ENCODE results near the gene UBALD1. TPM values are rescaled to one million over a fixed set of nuclear protein-coding genes. Genes with fewer than 3 reads are reported as not detected.

UBALD1 gene
- total and polyA plus RNA-seq, 2 donors (not counting 1 experiment from before 2014, with no cell fraction given): 2.2 to 3.6 TPM

- TF ChIP-seq EZH2 (IDR thresholded peaks at IDR 0.05; ENCODE audit: low read length, missing control alignments): no peak
- TF ChIP-seq, protein P1, sequence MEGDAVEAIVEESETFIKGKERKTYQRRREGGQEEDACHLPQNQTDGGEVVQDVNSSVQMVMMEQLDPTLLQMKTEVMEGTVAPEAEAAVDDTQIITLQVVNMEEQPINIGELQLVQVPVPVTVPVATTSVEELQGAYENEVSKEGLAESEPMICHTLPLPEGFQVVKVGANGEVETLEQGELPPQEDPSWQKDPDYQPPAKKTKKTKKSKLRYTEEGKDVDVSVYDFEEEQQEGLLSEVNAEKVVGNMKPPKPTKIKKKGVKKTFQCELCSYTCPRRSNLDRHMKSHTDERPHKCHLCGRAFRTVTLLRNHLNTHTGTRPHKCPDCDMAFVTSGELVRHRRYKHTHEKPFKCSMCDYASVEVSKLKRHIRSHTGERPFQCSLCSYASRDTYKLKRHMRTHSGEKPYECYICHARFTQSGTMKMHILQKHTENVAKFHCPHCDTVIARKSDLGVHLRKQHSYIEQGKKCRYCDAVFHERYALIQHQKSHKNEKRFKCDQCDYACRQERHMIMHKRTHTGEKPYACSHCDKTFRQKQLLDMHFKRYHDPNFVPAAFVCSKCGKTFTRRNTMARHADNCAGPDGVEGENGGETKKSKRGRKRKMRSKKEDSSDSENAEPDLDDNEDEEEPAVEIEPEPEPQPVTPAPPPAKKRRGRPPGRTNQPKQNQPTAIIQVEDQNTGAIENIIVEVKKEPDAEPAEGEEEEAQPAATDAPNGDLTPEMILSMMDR (conservative IDR thresholded peaks at IDR 0.05 in 1 of 2, IDR thresholded peaks at IDR 0.05 in 1 of 2; ENCODE audit: low read depth in 1 of 2, low read length in 2 of 2): no peak
- no peak for DNase-seq (ENCODE audit: low read depth in 2 of 2)
- no peaks in the 10 kb centered on the region for H3K9me3 ChIP-seq (ENCODE audit: control insufficient read depth, insufficient read depth, low read depth, low read length)
- H2AFZ ChIP-seq (ENCODE audit: low read length): no peak overlapping the region
- no peaks in the 10 kb centered on the region for H3K4me1 ChIP-seq (ENCODE audit: control insufficient read depth, extremely low read depth, insufficient read depth, low read length)
- no peak overlapping the region for H3K4me2 ChIP-seq (ENCODE audit: extremely low read depth, insufficient read depth, low read length)
- no peak overlapping the region for H3K9ac ChIP-seq (ENCODE audit: insufficient read depth, low read length)
- H3K4me3 ChIP-seq (replicated peaks in 1 of 4; ENCODE audit: control extremely low read depth in 1 of 4, insufficient read depth in 1 of 4, low read depth in 3 of 4, low read length in 4 of 4): no peak overlapping the region
- H3K27ac ChIP-seq (ENCODE audit: insufficient read depth, low read length): no peak overlapping the region
- H3K79me2 ChIP-seq (ENCODE audit: control insufficient read depth, insufficient read depth, low read length): no peaks in the 10 kb centered on the region
- H3K36me3 ChIP-seq (ENCODE audit: control insufficient read depth, insufficient read depth, low read length): no peaks in the 10 kb centered on the region
- peaks cover 7% of the 10 kb centered on the region for H3K27me3 ChIP-seq (ENCODE audit: control insufficient read depth, insufficient read depth, low read length)
- no peaks in the 10 kb centered on the region for H4K20me1 ChIP-seq (ENCODE audit: control insufficient read depth, extremely low read depth, insufficient read depth, low read length)
These were observed 12.4 kb downstream of the UBALD1 start for GRCh38 chr16:4602331-4602730.

DNA sequence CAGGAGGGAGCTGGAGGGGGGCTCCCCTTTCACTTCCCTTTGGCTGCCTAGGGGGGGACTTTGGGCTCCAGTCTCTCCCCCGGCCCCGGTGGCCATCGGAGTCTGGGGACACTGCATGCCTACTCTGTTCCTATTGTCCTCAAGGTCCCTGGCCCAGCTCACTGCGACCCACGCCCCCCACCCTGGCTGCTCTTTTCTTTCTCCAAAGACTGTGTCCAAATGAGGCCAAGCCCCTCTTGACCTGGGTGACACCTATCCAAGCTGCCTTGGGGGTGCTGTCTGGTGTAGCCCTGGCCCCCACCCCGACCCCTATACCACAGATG lies 12.9 kb downstream of the UBALD1 start:
- Histone ChIP-seq H2AFZ (ENCODE audit: low read length) (no peak overlapping the region), H4K20me1 (ENCODE audit: control insufficient read depth, extremely low read depth, insufficient read depth, low read length) (no peaks in the 10 kb centered on the region), H3K4me2 (ENCODE audit: extremely low read depth, insufficient read depth, low read length) (no peak overlapping the region), H3K27me3 (ENCODE audit: control insufficient read depth, insufficient read depth, low read length) (peaks cover 7% of the 10 kb centered on the region), H3K9ac (ENCODE audit: insufficient read depth, low read length) (no peak overlapping the region), H3K4me3 (replicated peaks in 1 of 4; ENCODE audit: control extremely low read depth in 1 of 4, insufficient read depth in 1 of 4, low read depth in 3 of 4, low read length in 4 of 4) (no peak overlapping the region), H3K4me1 (ENCODE audit: control insufficient read depth, extremely low read depth, insufficient read depth, low read length) (no peaks in the 10 kb centered on the region), H3K79me2 (ENCODE audit: control insufficient read depth, insufficient read depth, low read length) (no peaks in the 10 kb centered on the region), H3K36me3 (ENCODE audit: control insufficient read depth, insufficient read depth, low read length) (no peaks in the 10 kb centered on the region), H3K9me3 (ENCODE audit: control insufficient read depth, insufficient read depth, low read depth, low read length) (no peaks in the 10 kb centered on the region), H3K27ac (ENCODE audit: insufficient read depth, low read length) (no peak overlapping the region)
- TF ChIP-seq, protein P1 (conservative IDR thresholded peaks at IDR 0.05 in 1 of 2, IDR thresholded peaks at IDR 0.05 in 1 of 2; ENCODE audit: low read depth in 1 of 2, low read length in 2 of 2): no peak
- no peak for DNase-seq (ENCODE audit: low read depth in 2 of 2)

DNA sequence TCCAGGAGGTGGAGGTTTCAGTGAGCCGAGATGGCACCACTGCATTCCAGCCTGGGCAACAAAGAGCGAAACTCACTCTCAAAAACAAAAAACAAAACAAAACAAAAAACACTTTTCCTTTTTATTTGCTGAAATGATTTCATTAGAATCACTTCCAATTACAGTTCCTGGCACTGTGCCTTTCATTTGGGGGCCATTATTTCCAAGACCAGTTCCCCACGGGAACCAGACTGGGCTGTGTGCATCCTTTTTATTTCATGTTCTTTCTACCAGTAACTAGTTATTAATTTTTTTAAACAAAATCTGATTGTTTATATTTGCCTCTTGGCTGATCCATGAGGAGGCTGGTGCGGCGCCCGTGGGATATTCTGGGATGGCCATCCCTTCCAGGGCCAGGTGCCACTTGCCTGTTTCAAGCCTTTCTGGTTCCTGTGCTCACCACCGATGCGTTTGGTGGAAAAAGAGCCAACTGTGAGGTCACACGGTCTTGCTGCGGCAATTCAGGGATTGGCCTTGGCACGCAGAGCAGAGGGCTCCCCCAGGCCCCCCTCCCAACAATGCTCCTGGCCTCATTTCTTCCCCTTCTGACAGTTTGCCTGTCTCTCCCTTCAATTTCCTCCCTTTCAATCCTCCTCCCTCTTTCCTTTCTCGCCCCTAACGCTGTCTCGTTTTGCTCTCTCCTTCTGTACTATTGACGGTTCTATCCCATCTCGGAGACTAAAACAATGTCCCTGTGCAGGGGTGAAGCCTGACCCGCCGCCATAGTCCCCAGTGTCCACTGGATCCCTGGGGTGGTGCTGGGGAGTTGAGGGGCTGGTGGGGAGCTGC lies 13.4 kb downstream of the UBALD1 start:
- no peaks in the 10 kb centered on the region for H3K36me3 ChIP-seq (ENCODE audit: control insufficient read depth, insufficient read depth, low read length)
- no peaks in the 10 kb centered on the region for H4K20me1 ChIP-seq (ENCODE audit: control insufficient read depth, extremely low read depth, insufficient read depth, low read length)
- DNase-seq (ENCODE audit: low read depth in 2 of 2): peak in 1 of 2 donors; percentile 14
- peaks cover 7% of the 10 kb centered on the region for H3K27me3 ChIP-seq (ENCODE audit: control insufficient read depth, insufficient read depth, low read length)
- TF ChIP-seq EZH2 (IDR thresholded peaks at IDR 0.05; ENCODE audit: low read length, missing control alignments): no peak
- TF ChIP-seq, protein P1 (conservative IDR thresholded peaks at IDR 0.05 in 1 of 2, IDR thresholded peaks at IDR 0.05 in 1 of 2; ENCODE audit: low read depth in 1 of 2, low read length in 2 of 2): no peak
- H3K27ac ChIP-seq (ENCODE audit: insufficient read depth, low read length): no peak overlapping the region
- no peak overlapping the region for H3K4me3 ChIP-seq (replicated peaks in 1 of 4; ENCODE audit: control extremely low read depth in 1 of 4, insufficient read depth in 1 of 4, low read depth in 3 of 4, low read length in 4 of 4)
- H3K9ac ChIP-seq (ENCODE audit: insufficient read depth, low read length): no peak overlapping the region
- no peak overlapping the region for H3K4me2 ChIP-seq (ENCODE audit: extremely low read depth, insufficient read depth, low read length)
- H3K9me3 ChIP-seq (ENCODE audit: control insufficient read depth, insufficient read depth, low read depth, low read length): no peaks in the 10 kb centered on the region
- no peaks in the 10 kb centered on the region for H3K79me2 ChIP-seq (ENCODE audit: control insufficient read depth, insufficient read depth, low read length)
- H2AFZ ChIP-seq (ENCODE audit: low read length): no peak overlapping the region
- no peaks in the 10 kb centered on the region for H3K4me1 ChIP-seq (ENCODE audit: control insufficient read depth, extremely low read depth, insufficient read depth, low read length)

All from fibroblast of lung (primary cell).